ENCODE data around the gene PIK3R6.

PIK3R6 gene

DNA sequence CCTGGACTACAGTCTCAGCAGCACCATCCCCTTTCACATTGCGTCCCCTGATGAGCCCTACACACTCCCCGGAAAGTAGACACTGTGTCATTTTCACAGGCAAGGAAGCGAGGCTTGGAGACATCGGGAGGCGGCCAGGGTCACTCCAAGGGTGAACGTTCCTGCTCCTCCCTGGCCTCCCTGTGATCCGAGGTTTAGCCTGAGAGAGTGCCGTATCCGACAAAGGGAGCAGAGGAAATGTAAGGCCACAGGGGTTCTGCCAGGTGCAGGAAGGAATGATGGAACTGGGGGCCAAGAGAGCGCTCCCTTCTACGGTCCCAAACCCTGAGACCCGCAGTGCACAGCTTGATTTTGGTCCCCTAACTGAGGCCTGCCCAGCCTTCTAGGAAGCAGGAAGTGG is 8.0 kb upstream of the PIK3R6 start:
- no peak for DNase-seq (ENCODE audit: low read depth in 3 of 3, low spot score in 1 of 3)

DNA sequence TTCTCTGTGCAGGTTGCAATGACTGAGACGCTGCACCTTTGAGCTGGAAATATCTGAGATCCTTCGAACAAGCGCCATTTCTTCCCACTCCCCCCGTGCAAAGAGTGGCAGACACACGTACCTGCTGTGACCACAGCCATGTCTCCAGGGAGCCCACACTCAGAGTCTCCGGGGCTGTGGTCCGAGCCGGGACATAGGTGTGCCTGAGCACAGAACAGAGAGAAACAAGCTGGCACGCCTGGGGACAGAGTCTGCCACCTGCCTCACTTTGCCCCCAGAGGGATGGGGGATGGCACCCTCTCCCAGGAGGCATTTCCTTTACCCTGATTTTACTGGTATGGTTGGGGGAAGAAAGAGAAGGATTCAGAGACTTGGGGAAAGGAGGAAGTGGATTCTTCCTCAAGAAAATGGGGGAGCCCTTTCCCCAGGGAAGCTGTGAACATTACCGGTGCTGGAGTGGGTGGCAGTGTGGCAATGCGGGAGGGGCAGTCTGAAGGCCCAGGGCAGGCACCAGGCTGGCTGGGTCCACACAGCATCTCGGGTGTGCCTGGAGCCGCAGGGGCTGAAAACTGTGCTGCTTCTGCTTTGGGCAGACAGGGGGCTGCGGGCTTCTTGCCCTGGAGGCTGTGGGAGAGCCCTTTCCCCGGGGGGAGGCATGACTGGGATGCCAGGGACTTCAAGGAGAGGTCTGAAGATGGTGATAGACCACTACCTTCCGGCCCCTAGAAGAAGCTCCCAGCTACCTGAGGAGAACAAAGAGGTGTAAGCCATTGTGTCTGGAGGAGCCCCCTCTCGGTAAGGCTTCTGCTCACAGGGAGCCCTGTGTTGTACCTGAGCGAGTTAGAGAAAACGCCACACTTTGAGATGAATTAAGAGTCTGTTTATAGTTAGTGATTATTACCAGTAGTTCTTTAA is 6.6 kb upstream of the PIK3R6 start:
- DNase-seq (ENCODE audit: low read depth in 3 of 3, low spot score in 1 of 3) = no peak

DNA sequence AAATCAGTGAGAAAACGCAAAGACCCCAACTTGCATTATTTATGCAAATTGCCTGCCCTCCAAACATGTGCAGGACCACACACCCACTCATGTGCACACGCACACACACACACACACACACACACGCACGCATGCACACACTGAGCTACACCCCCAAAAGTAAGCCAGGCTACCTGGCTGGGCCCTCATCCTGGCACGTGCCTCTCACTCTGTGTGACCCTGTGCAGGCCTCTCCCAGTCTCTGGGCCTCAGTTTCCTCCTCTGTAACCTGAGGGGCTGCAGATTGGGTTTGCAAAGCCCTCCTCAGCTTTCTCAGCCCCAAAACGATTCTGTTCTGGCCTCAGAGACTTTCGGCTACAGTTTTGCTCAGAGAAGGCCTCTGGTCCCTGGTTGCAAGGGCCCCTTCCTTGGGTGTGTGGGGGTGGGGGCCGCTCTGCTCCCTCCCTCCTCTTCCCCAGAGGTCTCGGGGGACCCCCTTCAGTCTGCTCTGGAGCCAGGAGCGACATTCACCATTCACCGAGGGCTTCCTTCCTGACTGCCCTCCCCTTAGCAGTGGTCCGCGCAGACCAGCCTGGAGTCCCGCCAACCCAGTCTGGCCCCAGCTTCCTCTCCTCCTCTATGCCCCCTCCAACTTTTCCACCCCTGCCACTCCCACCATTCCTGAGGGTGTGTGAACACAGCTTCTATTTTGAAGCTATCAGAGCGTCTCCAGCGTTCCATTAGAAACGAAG is 5.4 kb upstream of the PIK3R6 start:
- no peak for DNase-seq (ENCODE audit: low read depth in 3 of 3, low spot score in 1 of 3)

DNA sequence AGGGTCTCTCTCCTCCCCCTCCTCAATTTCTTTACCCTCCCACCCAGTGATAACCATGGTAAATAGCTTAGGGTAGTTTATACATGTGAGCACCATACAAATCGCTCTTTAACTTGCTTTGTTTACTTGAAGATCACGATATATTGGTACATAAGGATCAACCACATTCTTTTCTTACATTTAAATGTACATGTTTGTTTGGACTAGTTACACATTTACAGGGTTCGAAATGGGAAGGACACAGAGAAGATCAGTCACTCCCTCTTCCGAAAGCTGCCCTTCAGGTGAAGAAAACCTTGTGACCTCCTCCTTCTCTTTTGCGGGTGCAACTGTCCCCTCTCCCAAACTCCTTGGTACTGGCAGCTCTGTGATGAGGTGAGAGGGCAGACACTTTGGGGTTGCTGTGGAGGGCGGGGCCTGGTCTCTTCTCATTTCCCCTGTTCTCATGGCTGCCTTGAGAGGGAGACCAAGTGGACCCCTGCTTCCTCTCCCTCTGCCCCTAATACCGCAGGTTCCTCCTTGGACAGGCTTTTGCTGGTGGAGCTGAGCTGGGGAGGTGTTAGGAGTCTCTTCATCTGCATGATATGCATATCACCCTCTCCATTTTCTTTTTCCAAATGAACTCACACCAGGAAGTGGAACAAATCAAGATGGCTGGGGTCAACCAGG is 4.7 kb upstream of the PIK3R6 start:
- DNase-seq (ENCODE audit: low read depth in 3 of 3, low spot score in 1 of 3) = no peak

DNA sequence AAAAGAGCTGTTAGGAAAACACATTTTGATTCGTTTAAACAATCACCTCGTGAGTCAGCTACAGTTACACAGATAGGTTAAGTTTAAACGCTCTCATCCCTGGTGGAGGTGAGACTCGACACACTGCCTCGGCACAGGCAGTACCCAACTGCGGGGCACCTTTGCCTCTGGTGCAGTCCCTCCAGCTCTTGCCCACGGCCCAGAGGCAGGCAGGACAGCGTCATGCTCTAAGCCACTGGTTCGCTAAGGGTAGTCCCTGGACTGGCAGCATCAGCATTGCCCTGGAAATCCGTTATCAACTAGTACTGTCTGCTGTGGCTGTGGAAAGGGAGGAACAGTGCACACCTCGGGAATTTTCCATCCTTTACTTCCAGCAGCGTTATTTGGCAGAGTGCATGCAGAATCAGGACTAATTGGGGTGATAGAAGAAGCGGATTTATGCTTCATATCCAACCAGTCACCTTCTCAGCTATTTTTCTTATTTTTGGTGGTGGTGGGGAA is 3.7 kb upstream of the PIK3R6 start:
- DNase-seq (ENCODE audit: low read depth in 3 of 3, low spot score in 1 of 3) = no peak

DNA sequence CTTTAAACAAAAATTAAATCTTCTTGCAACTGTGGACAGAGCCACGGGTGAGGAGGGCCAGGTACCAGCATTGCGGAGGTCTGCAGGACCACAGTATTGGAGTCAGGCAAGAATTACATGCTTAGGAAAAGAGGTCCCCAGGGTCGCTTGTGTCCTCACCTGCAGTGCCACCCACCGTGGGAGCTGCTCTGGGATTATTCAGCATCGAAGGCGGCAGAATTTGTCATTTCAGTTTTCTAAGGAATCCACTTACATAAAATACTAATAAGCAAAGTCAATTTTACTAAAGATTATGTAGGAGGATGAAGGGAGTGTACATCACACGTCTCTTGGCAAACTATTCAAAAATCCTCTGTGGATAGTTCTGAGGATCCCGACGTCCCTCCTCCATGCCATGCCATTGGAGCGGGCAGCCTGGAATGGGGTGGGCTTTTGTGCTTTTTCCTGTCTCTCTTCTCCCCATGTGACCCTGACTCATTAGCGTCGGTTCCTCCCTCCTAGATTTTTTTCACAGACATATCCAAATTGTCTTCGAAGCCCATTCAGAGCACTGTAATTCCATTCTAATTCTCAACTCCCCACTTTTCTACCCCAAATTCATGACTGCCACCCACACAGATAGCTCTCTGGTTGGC is 3.0 kb upstream of the PIK3R6 start:
- DNase-seq (ENCODE audit: low read depth in 3 of 3, low spot score in 1 of 3) = no peak

DNA sequence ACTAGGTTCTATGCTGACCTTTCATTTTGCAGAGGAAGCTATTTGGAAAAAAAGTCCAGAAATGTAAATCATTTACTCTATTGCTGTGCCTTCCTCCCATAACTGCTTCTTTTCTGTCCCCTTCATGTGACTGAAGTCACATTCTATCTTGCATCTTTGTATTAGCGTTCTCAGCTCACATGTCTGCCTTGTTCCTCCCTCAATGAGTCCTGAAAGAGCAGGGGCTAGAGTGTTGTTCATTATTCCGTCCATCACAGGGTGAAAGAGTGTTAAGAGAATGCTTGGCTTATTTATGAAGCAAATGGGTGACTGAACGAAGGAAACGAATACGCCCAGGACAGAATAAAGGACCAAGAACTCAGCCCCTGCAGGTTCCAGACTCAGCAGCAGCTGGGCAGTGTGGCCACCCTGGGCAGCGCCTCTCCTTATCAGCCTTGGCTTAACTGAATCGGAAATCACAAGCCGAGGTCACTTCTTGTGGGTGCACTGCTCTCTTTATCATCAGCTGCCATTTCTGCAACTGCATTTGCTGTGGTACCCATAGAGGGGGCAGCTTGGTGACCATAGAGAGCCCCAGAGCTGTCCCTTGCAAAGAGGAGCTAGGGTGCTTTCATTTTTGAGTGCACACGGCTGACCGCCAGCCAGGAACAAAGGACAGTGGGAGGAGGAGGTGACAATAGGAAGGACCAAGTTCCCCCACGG is 1.8 kb upstream of the PIK3R6 start:
- no peak for DNase-seq (ENCODE audit: low read depth in 3 of 3, low spot score in 1 of 3)

DNA sequence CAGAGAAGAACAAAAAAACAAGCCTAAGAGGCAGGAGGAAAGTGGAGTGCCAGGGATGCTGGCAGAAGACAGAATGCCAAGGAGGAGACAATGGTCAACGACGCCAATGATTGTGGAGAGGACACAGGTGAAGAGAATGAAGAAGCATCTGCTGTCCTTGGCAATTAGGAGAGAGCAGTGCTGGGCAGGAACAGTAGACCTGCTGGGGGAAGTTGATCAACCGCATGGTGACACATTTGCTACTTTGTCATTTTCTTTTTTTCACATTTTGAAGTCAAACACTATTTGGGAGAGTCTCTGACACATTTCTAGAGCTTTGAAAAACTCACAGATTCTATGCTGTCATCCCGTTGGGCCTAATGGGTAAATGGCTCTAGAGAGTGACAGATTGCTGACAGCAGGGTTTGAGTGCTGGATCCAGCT is 1.1 kb upstream of the PIK3R6 start:
- DNase-seq (ENCODE audit: low read depth in 3 of 3, low spot score in 1 of 3) = no peak

DNA sequence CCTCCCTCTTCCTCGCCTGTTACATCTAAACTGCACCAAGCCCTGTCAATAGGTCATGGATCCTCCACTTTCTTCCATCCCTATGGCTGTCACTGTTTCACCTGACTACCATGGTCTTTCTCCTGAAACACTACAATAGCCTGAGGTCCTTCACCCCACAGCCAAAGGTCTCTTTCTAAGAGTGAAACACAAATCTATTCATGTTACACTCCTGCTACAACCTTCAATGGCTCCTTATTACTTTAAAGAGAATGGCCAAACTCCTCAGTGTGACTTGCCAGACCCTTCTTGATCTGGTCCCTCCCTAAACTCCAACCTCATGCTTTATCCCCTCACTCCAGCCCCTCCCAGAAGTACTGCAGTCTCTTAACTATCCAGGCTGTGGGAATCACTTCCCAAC is 618 bp upstream of the PIK3R6 start:
- no peak for DNase-seq (ENCODE audit: low read depth in 3 of 3, low spot score in 1 of 3)

DNA sequence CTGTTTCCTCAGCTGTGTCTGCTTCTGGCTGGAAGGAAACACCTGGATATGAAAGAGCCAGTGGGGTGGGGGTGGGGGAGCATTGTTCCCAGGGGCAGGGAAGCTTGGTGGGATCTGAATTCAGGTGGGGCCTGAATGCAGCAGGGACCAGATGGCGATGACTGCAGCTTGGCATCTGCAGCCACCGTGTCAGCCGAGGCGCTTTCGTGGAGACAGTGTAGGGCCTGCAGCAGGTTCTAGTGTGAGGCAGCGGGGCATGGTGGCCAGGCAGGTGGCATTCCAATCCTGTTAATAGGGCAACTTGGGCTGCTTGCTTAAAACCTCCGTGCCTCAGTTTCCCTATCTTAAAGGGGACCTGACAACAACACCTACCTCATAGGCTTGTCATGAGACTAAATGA is 1.7 kb downstream of the PIK3R6 start:
- DNase-seq (ENCODE audit: low read depth in 3 of 3, low spot score in 1 of 3) = no peak

DNA sequence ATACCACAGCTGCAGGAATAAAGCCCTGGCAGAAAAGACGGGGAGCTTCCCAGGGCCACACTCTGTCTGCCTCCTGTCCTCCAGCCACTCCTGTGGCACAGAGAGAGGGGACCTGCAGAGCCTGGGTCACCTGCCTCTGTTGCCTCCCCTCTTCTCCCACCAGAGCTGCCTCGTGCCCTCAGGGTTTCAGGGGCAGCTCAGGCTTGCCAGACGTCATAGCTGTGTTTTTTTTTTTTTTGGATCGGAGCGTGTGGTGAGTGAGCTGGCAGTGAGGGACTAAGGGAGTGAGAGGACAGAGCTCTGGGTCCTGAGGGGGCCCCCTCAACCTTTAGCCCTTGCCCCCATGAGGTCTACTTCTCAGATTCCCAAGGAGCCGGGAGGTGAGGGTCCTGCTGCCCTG is 2.1 kb downstream of the PIK3R6 start:
- DNase-seq (ENCODE audit: low read depth in 3 of 3, low spot score in 1 of 3) = no peak

DNA sequence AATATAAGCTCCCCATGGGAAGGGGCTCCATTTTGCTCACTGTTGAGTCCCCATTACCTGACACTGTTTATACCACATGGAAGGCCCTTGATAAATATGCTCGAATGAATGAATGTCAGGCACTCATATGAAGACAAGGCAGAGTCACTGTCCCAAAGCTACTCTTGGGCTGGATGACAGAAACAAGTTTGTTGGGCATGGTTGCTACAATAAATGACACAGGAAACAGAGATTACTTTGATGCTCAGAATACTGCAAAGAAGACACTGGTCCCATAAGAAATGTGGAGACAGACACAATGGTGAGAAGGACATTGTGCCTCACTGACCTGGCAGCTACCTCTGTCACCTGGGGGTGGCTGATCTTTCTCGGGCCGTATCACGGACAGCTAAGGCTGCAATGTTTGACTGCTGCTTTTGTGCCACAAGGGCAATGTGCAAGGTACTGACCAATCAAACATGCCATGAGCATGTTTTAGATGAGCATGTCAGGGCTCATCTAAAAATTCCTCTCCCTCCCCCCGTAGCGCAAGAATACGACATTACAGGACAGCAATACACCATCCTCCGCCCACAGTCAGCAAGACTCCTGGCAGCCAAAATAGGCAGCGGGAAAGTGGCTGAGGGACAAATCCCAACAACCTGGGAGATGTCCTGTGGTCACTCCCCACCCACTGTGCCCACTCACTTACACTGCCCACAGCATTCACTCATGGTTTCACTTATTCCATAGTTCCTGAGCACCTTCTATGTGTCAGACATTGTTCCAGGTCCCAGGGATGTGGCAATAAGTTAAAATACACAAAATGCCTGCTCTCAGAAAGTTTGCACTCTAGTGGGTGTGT is 5.0 kb downstream of the PIK3R6 start:
- no peak for DNase-seq (ENCODE audit: low read depth in 3 of 3, low spot score in 1 of 3)

DNA sequence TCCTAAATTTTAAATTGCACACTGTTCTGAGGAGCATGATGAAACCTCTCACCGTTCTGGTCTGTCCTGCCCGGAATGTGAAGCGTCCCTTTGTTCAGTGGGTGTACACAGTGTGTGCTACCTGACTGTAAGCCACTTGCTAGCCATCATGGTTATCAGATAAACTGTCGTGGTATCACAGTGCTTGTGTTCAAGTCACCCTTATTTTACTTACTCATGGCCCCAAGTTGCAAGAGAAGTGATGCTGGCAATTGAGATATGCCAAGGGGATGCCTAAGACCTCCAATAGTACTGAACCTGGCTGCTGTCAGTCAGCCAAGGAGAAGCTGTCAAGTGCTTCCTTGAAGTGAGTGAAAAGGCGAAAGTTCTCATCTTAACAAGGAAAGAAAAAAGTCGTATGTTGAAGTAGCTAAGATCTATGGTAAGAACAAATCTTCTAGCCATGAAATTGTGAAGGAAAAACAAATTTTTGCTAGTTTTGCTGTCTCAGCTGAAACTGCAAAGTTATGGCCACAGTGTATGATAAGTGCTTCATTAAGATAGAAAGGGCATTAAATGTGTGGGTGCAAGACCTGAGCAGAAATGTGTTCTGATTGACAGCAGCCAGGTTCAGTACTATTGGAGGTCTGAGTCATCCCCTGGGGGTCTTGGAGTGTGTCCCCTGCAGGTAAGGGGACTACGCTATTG is 5.8 kb downstream of the PIK3R6 start:
- no peak for DNase-seq (ENCODE audit: low read depth in 3 of 3, low spot score in 1 of 3)

DNA sequence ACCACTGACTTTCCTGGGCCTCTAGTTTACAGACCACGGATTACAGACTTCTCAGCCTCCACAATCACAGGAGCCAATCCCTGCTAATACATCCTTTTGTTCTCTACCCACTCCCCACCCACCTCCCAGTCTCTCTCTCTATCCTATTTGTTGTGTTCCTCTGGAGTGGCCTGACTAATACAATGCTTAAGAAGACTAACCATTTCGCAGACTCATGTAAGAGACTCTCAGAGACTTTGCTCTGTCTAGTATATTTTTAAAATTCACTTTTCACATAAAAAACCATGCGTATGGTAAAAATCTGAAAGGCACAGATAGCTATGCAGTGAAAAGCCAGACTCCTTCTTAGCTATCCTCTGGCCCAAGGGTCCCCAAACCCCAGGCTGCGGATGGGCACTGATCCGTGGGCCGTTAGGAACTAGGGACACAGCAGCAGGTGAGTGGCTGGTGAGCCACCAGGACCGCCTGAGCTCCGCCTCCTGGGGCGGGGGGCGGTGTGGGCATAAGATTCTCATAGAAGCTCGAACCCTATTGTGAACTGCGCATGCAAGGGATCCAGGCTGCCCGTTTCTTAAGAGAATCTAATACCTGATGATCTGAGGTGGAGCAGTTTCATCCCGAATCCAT is 7.6 kb downstream of the PIK3R6 start:
- DNase-seq (ENCODE audit: low read depth in 3 of 3, low spot score in 1 of 3) = no peak

DNA sequence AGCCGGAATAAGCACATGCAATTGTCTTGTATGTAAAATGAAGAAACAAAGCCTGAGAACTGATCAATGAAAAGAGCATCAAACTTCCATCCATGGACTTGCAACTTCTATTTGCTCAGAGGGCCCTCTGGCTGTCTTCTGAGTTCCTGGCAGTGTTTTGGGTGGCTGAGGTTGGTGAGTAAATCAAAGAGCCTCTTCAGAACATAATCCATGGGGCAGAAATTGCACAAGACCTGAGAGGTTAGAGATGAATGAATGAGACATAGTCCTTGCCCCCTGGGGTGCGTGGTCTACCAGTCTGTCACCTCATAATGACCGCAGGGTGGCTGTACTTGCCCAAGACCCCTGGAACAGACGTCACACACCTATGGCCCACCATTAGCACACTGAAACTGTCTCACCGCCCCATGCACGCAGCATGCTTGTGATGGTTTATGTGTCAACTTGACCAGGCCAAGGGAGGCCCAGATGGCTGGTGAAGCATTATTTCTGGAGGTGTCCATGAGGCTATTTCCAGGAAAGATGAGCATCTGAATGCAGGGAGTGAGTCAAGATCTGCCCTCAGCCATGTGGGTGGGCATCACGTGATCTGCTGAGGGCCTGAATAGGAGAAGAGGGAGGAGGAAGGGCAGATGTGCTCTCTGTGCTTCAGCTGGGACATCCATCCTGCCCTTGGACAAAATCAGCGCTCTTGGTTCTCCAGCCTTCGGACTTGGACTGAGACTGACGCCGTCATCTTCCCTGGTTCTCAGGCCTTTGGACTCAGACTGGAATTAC is 8.3 kb downstream of the PIK3R6 start:
- no peak for DNase-seq (ENCODE audit: low read depth in 3 of 3, low spot score in 1 of 3)

DNA sequence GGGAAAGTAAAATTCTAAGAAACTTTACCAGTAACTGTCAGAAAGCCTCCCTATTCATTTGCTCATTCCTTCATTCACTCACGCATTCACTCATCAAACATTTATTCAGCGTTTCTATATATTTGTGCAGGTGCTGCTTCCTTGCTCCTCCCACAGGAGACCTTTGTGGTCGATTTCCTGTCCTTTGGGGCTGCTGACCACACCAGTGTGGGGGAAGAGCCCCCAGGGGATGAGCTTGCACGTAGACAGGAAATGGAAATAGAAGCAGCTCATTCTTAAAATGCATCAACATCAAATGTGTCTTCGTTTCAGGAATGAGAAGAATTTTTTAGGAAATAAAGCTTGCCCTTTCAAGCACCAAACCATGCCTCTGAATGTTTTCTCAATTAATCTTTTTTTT is 9.6 kb downstream of the PIK3R6 start:
- DNase-seq (ENCODE audit: low read depth in 3 of 3, low spot score in 1 of 3) = no peak

DNA sequence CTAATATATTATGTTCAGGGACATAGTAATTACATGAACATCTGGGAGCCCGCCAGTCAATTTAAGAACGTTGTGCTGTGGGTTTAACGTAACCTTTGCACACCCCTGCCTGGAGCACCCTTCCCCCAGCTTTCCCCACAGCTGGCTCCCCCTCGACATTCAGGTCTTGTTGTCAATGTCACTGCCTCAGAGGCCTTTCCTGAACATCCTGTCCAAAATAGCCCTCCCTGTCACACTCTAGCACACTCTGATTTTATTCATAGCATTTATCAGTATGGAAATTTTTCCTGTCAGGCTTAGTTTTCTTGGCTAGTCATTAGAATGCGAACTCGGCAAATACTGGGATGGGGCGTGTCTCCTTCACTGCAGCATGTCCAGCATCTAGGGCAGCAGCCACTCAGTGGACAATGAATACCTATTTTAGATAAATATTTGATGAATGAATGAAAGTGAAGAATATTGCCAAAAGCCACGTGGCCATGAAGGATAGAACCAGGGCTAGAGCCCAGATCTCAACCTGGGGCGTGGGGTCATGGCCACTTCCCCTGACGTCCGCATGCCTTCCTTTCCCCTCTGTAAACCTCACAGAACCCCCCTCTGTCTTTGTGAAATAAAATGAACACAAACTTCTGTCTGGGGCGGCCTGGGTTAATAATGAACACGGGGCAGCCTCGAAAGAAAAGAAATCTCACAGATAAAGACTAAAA is 10.5 kb downstream of the PIK3R6 start:
- no peak for DNase-seq (ENCODE audit: low read depth in 3 of 3, low spot score in 1 of 3)
